Heart right ventricle (tissue), 16 donors: ENCODE measurements around the gene DTNBP1. TPM values are rescaled to one million over a fixed set of nuclear protein-coding genes. Genes with fewer than 3 reads are reported as not detected.

ENCODE experiments used
- ATAC-seq, 8 donors: fragments of 200-7000 bp; cut with Tn5 transposase; one replicate each; pipeline ENCODE4 v1.9.1; 2020; ENCODE audit warnings: mild to moderate bottlenecking in 8 of 8, moderate library complexity in 8 of 8, moderate number of reproducible peaks in 1 of 8
- DNase-seq, 2 donors: peaks; one replicate each; pipeline ENCODE4 v3.0.0-alpha.2; 2020
- H3K27ac ChIP-seq, 10 donors: fragments of 200-600 bp; sonication (generic) in 2 of 10; one replicate each; pipeline versions ENCODE4 v1.5.0 to v1.8.0; 2020 to 2022; ENCODE audit warnings: mild to moderate bottlenecking in 3 of 10
- H3K27me3 ChIP-seq, 7 donors: fragments of 200-600 bp; one replicate each; pipeline ENCODE4 v1.8.0; 2021 to 2022; ENCODE audit warnings: mild to moderate bottlenecking in 2 of 7
- H3K36me3 ChIP-seq, 9 donors: fragments of 200-600 bp; sonication (generic) in 1 of 9; one replicate each; pipeline versions ENCODE4 v1.5.0 to v1.8.0; 2020 to 2022; ENCODE audit warnings: mild to moderate bottlenecking in 2 of 9
- H3K4me1 ChIP-seq, 9 donors: fragments of 200-600 bp; sonication (generic) in 1 of 9; one replicate each; pipeline versions ENCODE4 v1.5.0 to v1.8.0; 2020 to 2022; ENCODE audit warnings: mild to moderate bottlenecking in 4 of 9
- H3K4me3 ChIP-seq, 10 donors: fragments of 200-600 bp; sonication (generic) in 2 of 10; one replicate each; pipeline versions ENCODE4 v1.5.0 to v1.8.0; 2020 to 2022; ENCODE audit warnings: mild to moderate bottlenecking in 7 of 10, moderate library complexity in 2 of 10
- H3K9me3 ChIP-seq, 11 donors: fragments of 200-600 bp in 10 of 11; sonication (generic) in 2 of 11; one replicate each; pipeline versions ENCODE4 v1.5.0 to v1.8.0; 2013 to 2022; ENCODE audit warnings: mild to moderate bottlenecking in 2 of 11, control low read depth in 1 of 11, moderate library complexity in 1 of 11
- WGBS, 2 donors: extraction: QIAGEN DNeasy Blood & Tissue Kit; methylation state at CpG; one replicate each; pipeline ENCODE4 v1.1.7; 2013; ENCODE audit warnings: inconsistent platforms in 1 of 2; 5-methylcytosine and 5-hydroxymethylcytosine counted together
- intact Hi-C, 10 donors: fragments of 100-400 bp; cut with DNase I; formaldehyde crosslinking; loops; one replicate each; pipeline versions ENCODE4 v1.11.1 to v1.14.2; 2022
- polyA plus RNA-seq, 2 donors: library from polyadenylated mRNA; stranded (reverse); fragments of 200-250 nt; gene quantifications; one replicate each; pipeline ENCODE4 v1.2.3, GENCODE V29; 2013
- total RNA-seq, 10 donors: library from RNA; stranded (reverse); fragmentation: NEBNext Ultra II Directional in 3 of 10; extraction: Animal tissue kit (Norgen Biotek cat#: 25700) in 3 of 10; gene quantifications; one replicate each; pipeline versions ENCODE4 v1.2.1 to v1.2.4, GENCODE V29; 2021 to 2023
- TF ChIP-seq, protein P1 (sequence below), 9 donors: fragments of 200-600 bp; sonication (generic) in 2 of 9; IDR thresholded peaks; one replicate each; pipeline versions ENCODE4 v1.5.0 to v1.8.0; 2021 to 2022; ENCODE audit warnings: antibody characterized with exemption in 9 of 9, mild to moderate bottlenecking in 5 of 9, moderate library complexity in 1 of 9
- donor health status: Arrhythmogenic right ventricular cardiomyopathy.
- donor health status: ischemic (EF 13 %, LVEDD 7.1; RV severe dilation, severe dysfunction).
- donor health status: healthy with polysubstance abuse.
- donor health status: DM: no; HTN: yes; CAD: no.
- donor health status: DM: no; HTN: no; CAD: no.
- donor health status: ischemic (EF 25% LVEDD 6.9; RV normal size, moderate dysfunction).
- donor health status: ischemic (EF 25% LVEDD 5.7; RV mildly dilated, moderate dysfunction).
- donor health status: healthy.
- donor health status: DM: yes; HTN: yes; CAD: no.
- donor health status: Ischemic cardiomyopathy.
- donor health status: ischemic (EF 35%, LVEDD 5.7; RV mildly dilated, moderate dysfunction).
- donor health status: nonischemic (EF 11% LVEDD 7.7; RV severe dilation, severe dysfunction).
- donor health status: DM: yes; HTN: yes; CAD: no.
- donor health status: PGD.
- donor health status: ischemic (EF 29% LVEDD 5.4; RV normal size, mild dysfunction).
- donor health status: nonischemic (EF 23%, LVEDD 6.1; RV moderate dilation, normal function).

The DTNBP1 gene
- total and polyA plus RNA-seq, 12 donors: 5.0 to 27.5 (median 18.4) TPM

DNA sequence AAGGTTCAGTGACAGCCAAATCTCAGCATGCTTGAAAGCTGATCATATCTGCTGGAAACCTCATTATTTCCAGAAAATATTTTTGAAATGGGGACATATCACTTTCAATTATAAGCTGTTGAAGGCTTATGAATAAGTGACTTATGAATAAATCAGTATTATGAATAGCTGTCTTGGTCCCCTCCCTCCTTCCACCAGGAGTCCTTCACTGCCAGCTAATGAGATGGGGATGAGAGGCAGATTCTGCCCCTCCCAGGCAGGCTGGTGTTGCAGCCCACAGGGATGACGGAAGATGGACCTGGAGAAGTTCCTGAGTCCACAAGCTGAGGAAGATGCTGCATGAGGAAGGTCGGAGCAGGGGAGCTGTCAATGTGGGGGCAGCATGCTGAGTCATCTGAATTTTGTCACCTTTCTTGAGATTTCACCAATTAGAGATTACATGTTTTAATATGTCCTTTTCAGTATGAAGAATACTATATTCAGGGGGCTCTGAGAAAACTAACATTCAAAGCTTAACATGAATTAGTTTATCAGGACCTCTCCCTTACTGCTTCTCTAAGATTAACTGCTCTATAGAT lies 112.2 kb downstream of the DTNBP1 start:
- peak overlapping the region in 3 of 10 donors; percentile 32 to 61 (median 56) for H3K27ac ChIP-seq
- DNase-seq: no peak
- H3K4me1 ChIP-seq: peaks cover 4 to 53% (median 30%) of the 10 kb centered on the region in 9 donors
- H3K9me3 ChIP-seq: no peaks in the 10 kb centered on the region
- 84 to 89% methylated on average over 2 of the region's 2 CpGs for WGBS, 2 donors
- no peaks in the 10 kb centered on the region for H3K27me3 ChIP-seq
- TF ChIP-seq, protein P1, sequence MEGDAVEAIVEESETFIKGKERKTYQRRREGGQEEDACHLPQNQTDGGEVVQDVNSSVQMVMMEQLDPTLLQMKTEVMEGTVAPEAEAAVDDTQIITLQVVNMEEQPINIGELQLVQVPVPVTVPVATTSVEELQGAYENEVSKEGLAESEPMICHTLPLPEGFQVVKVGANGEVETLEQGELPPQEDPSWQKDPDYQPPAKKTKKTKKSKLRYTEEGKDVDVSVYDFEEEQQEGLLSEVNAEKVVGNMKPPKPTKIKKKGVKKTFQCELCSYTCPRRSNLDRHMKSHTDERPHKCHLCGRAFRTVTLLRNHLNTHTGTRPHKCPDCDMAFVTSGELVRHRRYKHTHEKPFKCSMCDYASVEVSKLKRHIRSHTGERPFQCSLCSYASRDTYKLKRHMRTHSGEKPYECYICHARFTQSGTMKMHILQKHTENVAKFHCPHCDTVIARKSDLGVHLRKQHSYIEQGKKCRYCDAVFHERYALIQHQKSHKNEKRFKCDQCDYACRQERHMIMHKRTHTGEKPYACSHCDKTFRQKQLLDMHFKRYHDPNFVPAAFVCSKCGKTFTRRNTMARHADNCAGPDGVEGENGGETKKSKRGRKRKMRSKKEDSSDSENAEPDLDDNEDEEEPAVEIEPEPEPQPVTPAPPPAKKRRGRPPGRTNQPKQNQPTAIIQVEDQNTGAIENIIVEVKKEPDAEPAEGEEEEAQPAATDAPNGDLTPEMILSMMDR (IDR thresholded peaks at IDR 0.05): no peak
- H3K36me3 ChIP-seq: no peaks in the 10 kb centered on the region
- intact Hi-C loops: no loop called here
- no peak overlapping the region for H3K4me3 ChIP-seq
- ATAC-seq: peak in 1 of 8 donors; percentile 46

DNA sequence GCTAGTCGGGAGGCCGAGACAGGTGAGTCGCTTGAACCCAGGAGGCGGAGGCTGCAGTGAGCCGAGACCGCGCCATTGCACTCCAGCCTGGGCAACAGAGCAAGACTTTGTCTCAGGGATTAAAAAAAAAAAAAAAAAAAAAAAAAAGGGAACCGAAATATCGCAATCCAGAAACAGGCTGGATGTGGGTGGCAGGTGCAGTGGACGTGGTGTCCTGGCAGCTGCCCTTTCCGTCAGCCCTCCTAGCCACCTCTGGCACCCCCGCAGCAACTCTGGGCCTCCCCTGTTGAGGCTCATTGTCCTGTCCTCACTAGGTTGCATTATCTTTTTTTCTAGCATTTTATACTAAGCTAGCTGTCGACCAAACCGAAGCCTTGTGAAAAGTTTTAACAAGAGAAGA lies 113.5 kb downstream of the DTNBP1 start:
- Histone ChIP-seq H3K36me3 (no peaks in the 10 kb centered on the region), H3K27me3 (no peaks in the 10 kb centered on the region), H3K27ac (no peak overlapping the region), H3K9me3 (peaks cover 0 to 2% (median 0%) of the 10 kb centered on the region in 11 donors), H3K4me3 (no peak overlapping the region), H3K4me1 (peaks cover 4 to 54% (median 36%) of the 10 kb centered on the region in 9 donors)
- 88 to 92% methylated on average over 13 to 14 of the region's 14 CpGs for WGBS, 2 donors
- ATAC-seq: no peak
- TF ChIP-seq, protein P1 (IDR thresholded peaks at IDR 0.05): no peak
- no peak for DNase-seq
- intact Hi-C loops: no loop called here

DNA sequence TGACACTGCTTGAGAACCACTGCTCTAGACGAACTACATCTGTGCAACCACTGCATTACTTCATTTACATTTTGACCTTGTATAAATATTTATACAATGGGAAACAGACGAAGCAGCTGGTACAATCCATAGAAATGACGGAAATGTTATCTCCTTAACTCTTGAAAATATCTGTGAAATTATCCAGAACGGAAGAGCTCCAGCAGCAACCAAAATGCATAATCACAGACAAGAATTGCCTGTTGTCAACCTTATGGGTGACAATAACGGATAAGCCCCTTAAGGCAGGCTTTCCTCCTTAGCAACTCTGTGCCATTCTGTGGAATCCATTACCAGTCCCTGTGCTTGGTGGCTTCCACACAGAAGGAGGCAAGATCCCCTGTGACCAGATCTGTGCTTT lies 115.4 kb downstream of the DTNBP1 start:
- intact Hi-C loops: no loop called here
- H3K27ac ChIP-seq: no peak overlapping the region
- H3K4me3 ChIP-seq: no peak overlapping the region
- H3K9me3 ChIP-seq: peaks cover 0 to 10% (median 0%) of the 10 kb centered on the region in 11 donors
- no peaks in the 10 kb centered on the region for H3K36me3 ChIP-seq
- no peak for ATAC-seq
- no peak for DNase-seq
- no peaks in the 10 kb centered on the region for H3K27me3 ChIP-seq
- TF ChIP-seq, protein P1 (IDR thresholded peaks at IDR 0.05): no peak
- H3K4me1 ChIP-seq: peaks cover 4 to 44% (median 27%) of the 10 kb centered on the region in 9 donors
- 80 to 83% methylated on average over 5 of the region's 5 CpGs for WGBS, 2 donors

DNA sequence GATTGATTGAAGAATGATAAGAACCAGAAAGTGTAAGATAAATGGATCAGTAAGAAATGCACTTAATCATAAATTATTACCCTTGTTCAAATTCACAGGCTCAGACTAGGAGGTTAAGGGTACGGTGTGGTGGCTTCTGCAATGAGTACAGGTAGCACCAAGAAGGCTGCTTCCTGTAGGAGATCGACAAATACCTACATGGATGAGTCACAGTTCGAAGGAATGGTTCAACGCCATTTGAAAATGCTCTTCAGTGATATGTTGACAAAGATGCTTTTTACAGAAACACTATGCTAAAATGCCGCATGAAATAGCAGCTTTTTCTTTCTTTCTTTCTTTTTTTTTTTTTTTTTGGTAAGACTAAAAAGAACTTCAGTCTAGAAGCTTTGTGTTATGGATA lies 116.2 kb downstream of the DTNBP1 start:
- ATAC-seq: no peak
- H3K9me3 ChIP-seq: peaks cover 0 to 10% (median 0%) of the 10 kb centered on the region in 11 donors
- H3K36me3 ChIP-seq: no peaks in the 10 kb centered on the region
- no peak overlapping the region for H3K4me3 ChIP-seq
- intact Hi-C loops: no loop called here
- no peaks in the 10 kb centered on the region for H3K27me3 ChIP-seq
- no peak overlapping the region for H3K27ac ChIP-seq
- 94 to 96% methylated on average over 5 of the region's 5 CpGs for WGBS, 2 donors
- TF ChIP-seq, protein P1 (IDR thresholded peaks at IDR 0.05): no peak
- H3K4me1 ChIP-seq: peaks cover 0 to 36% (median 19%) of the 10 kb centered on the region in 9 donors
- no peak for DNase-seq
